Central memory CD8-positive, alpha-beta T cell (primary cell): ENCODE results near the gene ZFP36L2.

Source experiments
- ATAC-seq: fragments of 150-1000 bp; cut with Tn5 transposase; replicated peaks from 2 replicates; pipeline ENCODE4 v1.10.0; 2022; ENCODE audit warnings: mild to moderate bottlenecking, moderate FRiP score, moderate number of reproducible peaks; ENCODE audit not compliant: poor library complexity, severe bottlenecking; ENCODE audit errors: extremely low read depth
- DNase-seq, 2 donors: peaks; one replicate each; pipeline ENCODE4 v3.0.0; 2021; ENCODE audit warnings: low spot score in 2 of 2
- H3K27ac Mint-ChIP-seq: one replicate; pipeline ENCODE4 v1.8.0; 2022; ENCODE audit warnings: low read depth, mild to moderate bottlenecking, moderate library complexity, mixed read lengths
- H3K27me3 Mint-ChIP-seq: one replicate; pipeline ENCODE4 v1.8.0; 2022; ENCODE audit warnings: mixed read lengths
- H3K36me3 Mint-ChIP-seq: one replicate; pipeline ENCODE4 v1.8.0; 2022; ENCODE audit warnings: mild to moderate bottlenecking, moderate library complexity, mixed read lengths; ENCODE audit not compliant: insufficient read depth
- H3K4me1 Mint-ChIP-seq: one replicate; pipeline ENCODE4 v1.8.0; 2022; ENCODE audit warnings: mixed read lengths
- H3K4me3 Mint-ChIP-seq: one replicate; pipeline ENCODE4 v1.8.0; 2022; ENCODE audit warnings: mild to moderate bottlenecking, moderate library complexity, mixed read lengths
- H3K9me3 Mint-ChIP-seq: one replicate; pipeline ENCODE4 v1.8.0; 2022; ENCODE audit warnings: mixed read lengths

ZFP36L2 gene

GRCh38 chr2:43225788-43226557 lies 433 bp downstream of the ZFP36L2 start:
- H3K9me3 Mint-ChIP-seq: no peaks in the 10 kb centered on the region
- peak overlapping the region; percentile 95 for H3K27ac Mint-ChIP-seq
- H3K4me3 Mint-ChIP-seq: peak overlapping the region; percentile 65
- no peaks in the 10 kb centered on the region for H3K27me3 Mint-ChIP-seq
- DNase-seq (peak; percentile 57 to 62), ATAC-seq (peak; percentile 5)
- peaks cover 87% of the 10 kb centered on the region for H3K36me3 Mint-ChIP-seq
- peaks cover 42% of the 10 kb centered on the region for H3K4me1 Mint-ChIP-seq

- no peaks in the 10 kb centered on the region for H3K27me3 Mint-ChIP-seq
- peak; percentile 54 to 66 for DNase-seq
- H3K4me3 Mint-ChIP-seq: peak overlapping the region; percentile 65
- H3K9me3 Mint-ChIP-seq: no peaks in the 10 kb centered on the region
- peaks cover 89% of the 10 kb centered on the region for H3K36me3 Mint-ChIP-seq
- ATAC-seq: no peak
- H3K27ac Mint-ChIP-seq: peak overlapping the region; percentile 95
- peaks cover 50% of the 10 kb centered on the region for H3K4me1 Mint-ChIP-seq
Observed at GRCh38 chr2:43225093-43225787, 1.2 kb downstream of the ZFP36L2 start.

DNA sequence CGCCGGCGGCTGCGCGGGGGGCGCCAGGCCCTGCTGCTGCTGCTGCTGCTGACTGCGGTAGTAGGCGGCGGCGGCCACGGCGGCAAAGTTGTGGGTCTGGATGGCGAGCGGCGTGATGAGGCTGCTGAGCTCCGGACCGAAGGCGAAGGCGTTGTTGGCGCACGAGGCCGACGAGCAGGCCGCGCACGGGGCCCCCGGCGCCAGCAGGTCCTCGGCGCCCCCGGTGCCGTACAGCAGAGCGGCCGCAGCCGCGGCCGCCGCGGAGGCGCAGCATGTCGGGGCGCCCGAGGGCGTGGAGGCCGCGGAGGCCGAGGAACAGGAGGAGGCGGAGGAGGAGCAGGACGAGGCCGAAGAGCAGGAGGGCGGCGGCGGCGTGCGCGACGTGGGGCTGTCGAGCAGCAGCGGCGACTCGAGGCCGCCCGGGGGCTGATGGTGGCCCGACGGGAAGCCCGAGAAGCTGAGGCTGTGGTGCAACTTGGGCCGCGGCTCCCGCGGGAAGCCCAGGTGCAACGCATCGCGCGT lies 1.8 kb downstream of the ZFP36L2 start:
- no peak for ATAC-seq
- H3K4me1 Mint-ChIP-seq: peaks cover 53% of the 10 kb centered on the region
- H3K4me3 Mint-ChIP-seq: peak overlapping the region; percentile 65
- H3K36me3 Mint-ChIP-seq: peaks cover 91% of the 10 kb centered on the region
- peak in 1 of 2 donors; percentile 50 for DNase-seq
- H3K27ac Mint-ChIP-seq: peak overlapping the region; percentile 95
- H3K27me3 Mint-ChIP-seq: no peaks in the 10 kb centered on the region
- no peaks in the 10 kb centered on the region for H3K9me3 Mint-ChIP-seq

DNA sequence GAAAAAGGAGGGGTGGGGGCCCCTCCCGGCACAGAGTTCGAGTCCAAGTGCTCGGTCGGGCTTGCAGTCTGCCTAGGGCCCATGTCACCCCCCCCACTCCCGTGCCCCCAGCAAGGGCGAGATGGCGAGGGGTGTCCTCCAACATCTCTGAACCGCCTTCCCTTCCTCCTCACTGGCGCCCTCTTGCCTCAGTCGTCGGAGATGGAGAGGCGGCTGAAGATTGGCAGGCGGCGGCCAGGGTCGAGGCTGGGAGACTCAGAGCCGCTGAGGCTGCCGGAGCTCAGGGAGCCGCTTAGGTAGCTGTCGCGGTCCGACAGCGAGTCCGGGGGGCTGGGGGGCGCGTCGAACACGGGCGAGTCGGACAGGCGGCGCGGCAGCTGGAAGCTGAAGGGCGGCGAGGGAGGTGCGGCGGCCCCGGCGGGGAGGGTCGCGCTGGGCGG lies 2.3 kb downstream of the ZFP36L2 start:
- Mint-ChIP-seq H3K36me3 (peaks cover 91% of the 10 kb centered on the region), H3K4me1 (peaks cover 53% of the 10 kb centered on the region), H3K9me3 (no peaks in the 10 kb centered on the region)

DNA sequence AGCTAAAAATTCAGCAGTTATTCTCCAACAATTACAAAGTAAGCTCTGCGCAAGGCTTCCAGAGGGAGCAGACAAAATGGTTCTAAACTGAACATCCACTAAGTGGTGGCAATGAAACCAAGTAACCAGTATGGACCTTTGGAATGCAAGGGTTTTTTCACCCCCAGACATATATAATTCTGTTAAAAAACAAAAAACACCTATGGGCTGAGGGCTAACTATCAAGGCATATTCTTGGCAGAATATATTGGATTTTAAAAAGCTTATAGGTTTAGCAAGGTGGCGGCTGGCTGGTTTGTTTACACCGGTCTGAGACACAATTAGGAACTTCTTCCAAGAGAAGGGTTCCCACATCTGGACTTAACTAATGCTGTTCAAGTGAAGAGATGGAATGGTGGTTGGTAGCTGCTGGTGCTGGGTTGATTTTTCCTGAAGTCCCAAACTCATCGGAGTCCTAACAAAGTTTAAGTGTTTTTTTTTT lies 2.8 kb downstream of the ZFP36L2 start:
- ATAC-seq (no peak), DNase-seq (no peak)
- H3K36me3 Mint-ChIP-seq: peaks cover 91% of the 10 kb centered on the region
- H3K4me3 Mint-ChIP-seq: peak overlapping the region; percentile 65
- H3K27me3 Mint-ChIP-seq: no peaks in the 10 kb centered on the region
- peaks cover 54% of the 10 kb centered on the region for H3K4me1 Mint-ChIP-seq
- H3K9me3 Mint-ChIP-seq: no peaks in the 10 kb centered on the region
- H3K27ac Mint-ChIP-seq: peak overlapping the region; percentile 95

More for the DNA sequence above, 2.3 kb downstream of the ZFP36L2 start:
- DNase-seq: peak; percentile 65 to 74
- no peak for ATAC-seq
- Mint-ChIP-seq H3K27ac (peak overlapping the region; percentile 95), H3K27me3 (no peaks in the 10 kb centered on the region), H3K4me3 (peak overlapping the region; percentile 65)

GRCh38 chr2:43222475-43223309 lies 3.7 kb downstream of the ZFP36L2 start:
- DNase-seq (no peak), ATAC-seq (no peak)
- peak overlapping the region; percentile 65 for H3K4me3 Mint-ChIP-seq
- peak overlapping the region; percentile 95 for H3K27ac Mint-ChIP-seq
- H3K36me3 Mint-ChIP-seq: peaks cover 87% of the 10 kb centered on the region
- no peaks in the 10 kb centered on the region for H3K9me3 Mint-ChIP-seq
- peaks cover 48% of the 10 kb centered on the region for H3K4me1 Mint-ChIP-seq
- no peaks in the 10 kb centered on the region for H3K27me3 Mint-ChIP-seq

- H3K36me3 Mint-ChIP-seq: peaks cover 82% of the 10 kb centered on the region
- peak overlapping the region; percentile 95 for H3K27ac Mint-ChIP-seq
- H3K4me1 Mint-ChIP-seq: peaks cover 50% of the 10 kb centered on the region
- no peaks in the 10 kb centered on the region for H3K9me3 Mint-ChIP-seq
- ATAC-seq: no peak
- no peaks in the 10 kb centered on the region for H3K27me3 Mint-ChIP-seq
- DNase-seq: peak; percentile 30 to 32
- H3K4me3 Mint-ChIP-seq: peak overlapping the region; percentile 65
Observed at GRCh38 chr2:43221763-43222474, 4.5 kb downstream of the ZFP36L2 start.

GRCh38 chr2:43221124-43221762 lies 5.2 kb downstream of the ZFP36L2 start:
- Mint-ChIP-seq H3K4me1 (peaks cover 50% of the 10 kb centered on the region), H3K4me3 (peak overlapping the region; percentile 65), H3K27ac (peak overlapping the region; percentile 95), H3K9me3 (no peaks in the 10 kb centered on the region), H3K36me3 (peaks cover 76% of the 10 kb centered on the region), H3K27me3 (no peaks in the 10 kb centered on the region)
- ATAC-seq (no peak), DNase-seq (peak in 1 of 2 donors; percentile 33)

DNA sequence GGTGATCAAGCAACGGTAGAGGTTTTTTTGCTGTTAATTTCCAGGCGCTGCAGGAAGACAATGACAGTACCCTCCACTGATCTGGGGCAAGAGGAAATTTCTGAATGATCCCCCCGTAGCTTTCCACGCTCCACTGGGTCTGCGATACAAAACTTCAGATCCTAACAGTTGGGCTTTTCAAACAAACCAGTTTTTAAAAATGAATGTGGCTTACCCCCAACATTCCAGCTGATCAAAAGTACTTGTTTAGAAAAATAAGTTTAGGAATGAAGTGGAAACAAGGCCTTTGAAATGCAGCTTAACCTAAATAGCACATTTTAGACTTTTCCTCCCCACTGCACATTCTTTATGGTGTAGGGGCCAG lies 5.7 kb downstream of the ZFP36L2 start:
- Mint-ChIP-seq H3K36me3 (peaks cover 71% of the 10 kb centered on the region), H3K27me3 (no peaks in the 10 kb centered on the region), H3K4me1 (peaks cover 50% of the 10 kb centered on the region), H3K4me3 (peak overlapping the region; percentile 65), H3K9me3 (no peaks in the 10 kb centered on the region), H3K27ac (peak overlapping the region; percentile 95)
- DNase-seq (no peak), ATAC-seq (no peak)

DNA sequence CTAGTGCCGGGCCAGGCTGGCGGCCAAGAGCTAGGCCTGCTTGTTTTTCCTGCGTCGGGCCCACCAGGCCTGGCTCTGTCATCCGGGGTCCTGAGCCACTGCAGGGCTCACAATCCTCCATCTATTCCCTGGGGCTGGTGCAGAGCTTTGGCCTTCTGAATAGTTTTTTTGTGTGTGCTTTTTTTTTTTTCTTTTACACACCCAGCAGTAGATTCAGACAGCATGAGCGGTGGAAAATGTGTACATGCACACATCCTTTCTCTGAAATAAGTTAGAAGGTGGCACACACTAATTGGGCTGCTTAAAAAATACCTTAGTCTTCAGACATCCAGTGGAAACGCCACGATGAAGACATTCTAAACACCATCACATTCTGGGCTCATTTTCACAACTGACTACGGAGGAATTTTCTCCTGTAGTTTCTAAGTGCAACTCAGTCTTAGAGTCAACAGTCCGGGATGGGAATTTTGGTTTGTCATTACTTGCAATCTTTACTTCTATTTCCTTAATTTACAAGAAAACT lies 6.1 kb downstream of the ZFP36L2 start:
- Mint-ChIP-seq H3K27me3 (no peaks in the 10 kb centered on the region), H3K36me3 (peaks cover 66% of the 10 kb centered on the region), H3K27ac (peak overlapping the region; percentile 95), H3K4me3 (peak overlapping the region; percentile 65), H3K9me3 (no peaks in the 10 kb centered on the region), H3K4me1 (peaks cover 50% of the 10 kb centered on the region)
- ATAC-seq: no peak
- no peak for DNase-seq
